ENCODE data around the gene MAPKAPK3.
"Not testable (repeated sequence)": the region's sequence is repeated elsewhere in the genome, so short reads cannot be mapped to it uniquely, and the experiment has no call there.

Gene MAPKAPK3

GRCh38 chr3:50687916-50688315 lies 71.0 kb downstream of the MAPKAPK3 start:
- DNase-seq (ENCODE audit: low read depth) = no peak

GRCh38 chr3:50688602-50689001 lies 71.7 kb downstream of the MAPKAPK3 start:
- DNase-seq (ENCODE audit: low read depth); H3K4me3 ChIP-seq (ENCODE audit: low read depth, low read length): not testable (repeated sequence)

More at GRCh38 chr3:50687916-50688315, 71.0 kb downstream of the MAPKAPK3 start:
- H3K4me3 ChIP-seq (ENCODE audit: low read depth, low read length) = no peak overlapping the region
- no peak for TF ChIP-seq CTCF (IDR thresholded peaks at IDR 0.05; ENCODE audit: control insufficient read depth, extremely low read depth, insufficient read depth)

- DNase-seq (ENCODE audit: low read depth) = no peak
- no peak overlapping the region for H3K4me3 ChIP-seq (ENCODE audit: low read depth, low read length)
- TF ChIP-seq CTCF (IDR thresholded peaks at IDR 0.05; ENCODE audit: control insufficient read depth, extremely low read depth, insufficient read depth) = no peak
These were observed 72.6 kb downstream of the MAPKAPK3 start for GRCh38 chr3:50689558-50689957.

GRCh38 chr3:50695031-50695430 lies 78.1 kb downstream of the MAPKAPK3 start:
- TF ChIP-seq CTCF (IDR thresholded peaks at IDR 0.05; ENCODE audit: control insufficient read depth, extremely low read depth, insufficient read depth) = no peak
- no peak for DNase-seq (ENCODE audit: low read depth)
- no peak overlapping the region for H3K4me3 ChIP-seq (ENCODE audit: low read depth, low read length)

- DNase-seq (ENCODE audit: low read depth) = no peak
- no peak for TF ChIP-seq CTCF (IDR thresholded peaks at IDR 0.05; ENCODE audit: control insufficient read depth, extremely low read depth, insufficient read depth)
- no peak overlapping the region for H3K4me3 ChIP-seq (ENCODE audit: low read depth, low read length)
These were observed 79.3 kb downstream of the MAPKAPK3 start for GRCh38 chr3:50696276-50696675.

- no peak overlapping the region for H3K4me3 ChIP-seq (ENCODE audit: low read depth, low read length)
- TF ChIP-seq CTCF (IDR thresholded peaks at IDR 0.05; ENCODE audit: control insufficient read depth, extremely low read depth, insufficient read depth) = no peak
- DNase-seq (ENCODE audit: low read depth) = no peak
These were observed 81.3 kb downstream of the MAPKAPK3 start for GRCh38 chr3:50698269-50698668.
